Occipital lobe (tissue), 2 donors: ENCODE measurements around the gene ZNF592. TPM values are rescaled to one million over a fixed set of nuclear protein-coding genes. Genes with fewer than 3 reads are reported as not detected.

ENCODE experiments used
- DNase-seq: peaks from one replicate; lab custom pipeline; 2025; lab: John Stamatoyannopoulos, UW
- total RNA-seq: library from RNA; depleted of rRNA; stranded (reverse); fragments of >200 nt; gene quantifications from one replicate; pipeline ENCODE4 v1.2.3, GENCODE V29; 2014

Gene ZNF592
- total RNA-seq, 1 donor from 2014 or later, result 6.4 TPM

- no peak for DNase-seq
Measured at GRCh38 chr15:84775867-84776449, 27.6 kb downstream of the ZNF592 start.

GRCh38 chr15:84778194-84778593 lies 29.8 kb downstream of the ZNF592 start:
- DNase-seq, result no peak

- DNase-seq, result no peak
Measured at GRCh38 chr15:84780492-84780891, 32.1 kb downstream of the ZNF592 start.

- no peak for DNase-seq
Measured at GRCh38 chr15:84781495-84781894, 33.1 kb downstream of the ZNF592 start.

GRCh38 chr15:84782346-84782745 lies 34.0 kb downstream of the ZNF592 start:
- DNase-seq, result no peak

- no peak for DNase-seq
Measured at GRCh38 chr15:84783493-84784251, 35.3 kb downstream of the ZNF592 start.

- DNase-seq, result no peak
Measured at GRCh38 chr15:84784262-84784661, 35.9 kb downstream of the ZNF592 start.

GRCh38 chr15:84785053-84785452 lies 36.7 kb downstream of the ZNF592 start:
- no peak for DNase-seq

- no peak for DNase-seq
Measured at GRCh38 chr15:84788500-84788899, 40.1 kb downstream of the ZNF592 start.

- DNase-seq, result no peak
Measured at GRCh38 chr15:84789762-84790161, 41.4 kb downstream of the ZNF592 start.

GRCh38 chr15:84790676-84791075 lies 42.3 kb downstream of the ZNF592 start:
- DNase-seq, result no peak

GRCh38 chr15:84791763-84792162 lies 43.4 kb downstream of the ZNF592 start:
- no peak for DNase-seq

- no peak for DNase-seq
Measured at GRCh38 chr15:84793431-84794161, 45.2 kb downstream of the ZNF592 start.

- no peak for DNase-seq
Measured at GRCh38 chr15:84794162-84794547, 45.8 kb downstream of the ZNF592 start.

- DNase-seq, result no peak
Measured at GRCh38 chr15:84795186-84795585, 46.8 kb downstream of the ZNF592 start.

GRCh38 chr15:84797212-84797611 lies 48.8 kb downstream of the ZNF592 start:
- no peak for DNase-seq

GRCh38 chr15:84797801-84798200 lies 49.4 kb downstream of the ZNF592 start:
- no peak for DNase-seq

- no peak for DNase-seq
Measured at GRCh38 chr15:84798436-84798946, 50.1 kb downstream of the ZNF592 start.

GRCh38 chr15:84799511-84800187 lies 51.3 kb downstream of the ZNF592 start:
- DNase-seq, result no peak

GRCh38 chr15:84800365-84800806 lies 52.0 kb downstream of the ZNF592 start:
- no peak for DNase-seq

GRCh38 chr15:84804005-84804900 lies 55.9 kb downstream of the ZNF592 start:
- no peak for DNase-seq
